Loucy (cell line): Measurements from ENCODE around the gene RYR2.

Experiments
- H2AFZ ChIP-seq: fragments of 200-600 bp; sonication (generic); 2 replicates; pipeline ENCODE4 v1.6.0; 2016; ENCODE audit warnings: antibody characterized with exemption, mild to moderate bottlenecking, low read length, moderate library complexity
- H3F3A ChIP-seq: fragments of 200-600 bp; 2 replicates; pipeline ENCODE4 v1.6.0; 2016; ENCODE audit warnings: antibody characterized with exemption, low read depth, mild to moderate bottlenecking
- H3K27me3 ChIP-seq: fragments of 200-600 bp; sonication (generic); 2 replicates; pipeline ENCODE4 v1.6.1; 2014; ENCODE audit warnings: low read length, mild to moderate bottlenecking; ENCODE audit not compliant: insufficient read depth, poor library complexity, severe bottlenecking
- H3K36me3 ChIP-seq: fragments of 200-600 bp; sonication (generic); 2 replicates; pipeline ENCODE4 v1.6.1; 2016; ENCODE audit warnings: low read length; ENCODE audit not compliant: insufficient read depth
- H3K4me1 ChIP-seq: fragments of 200-600 bp; sonication (generic); 2 replicates; pipeline ENCODE4 v1.5.1; 2014; ENCODE audit warnings: low read length, mild to moderate bottlenecking; ENCODE audit not compliant: insufficient read depth, poor library complexity, severe bottlenecking
- H3K4me2 ChIP-seq: fragments of 200-600 bp; sonication (generic); 2 replicates; pipeline ENCODE4 v1.6.0; 2014; ENCODE audit warnings: antibody characterized with exemption, low read length, low read depth, mild to moderate bottlenecking; ENCODE audit not compliant: poor library complexity, severe bottlenecking
- H3K4me3 ChIP-seq: fragments of 200-600 bp; sonication (generic); 2 replicates; pipeline ENCODE4 v1.5.1; 2014; ENCODE audit warnings: low read length, mild to moderate bottlenecking, mixed read lengths; ENCODE audit not compliant: poor library complexity, severe bottlenecking
- H3K79me2 ChIP-seq: fragments of 200-600 bp; sonication (generic); 2 replicates; pipeline ENCODE4 v1.6.1; 2014; ENCODE audit warnings: low read length; ENCODE audit not compliant: insufficient read depth
- H3K9ac ChIP-seq: fragments of 200-600 bp; sonication (generic); 2 replicates; pipeline ENCODE4 v1.6.0; 2014; ENCODE audit warnings: mild to moderate bottlenecking, low read depth, low read length, moderate library complexity; ENCODE audit not compliant: poor library complexity, severe bottlenecking
- H3K9me2 ChIP-seq: fragments of 200-600 bp; sonication (generic); replicated peaks from 2 replicates; pipeline ENCODE4 v1.6.1; 2016; ENCODE audit warnings: low read depth, low read length, mixed read lengths
- H3K9me3 ChIP-seq: fragments of 200-600 bp; sonication (generic); 2 replicates; pipeline ENCODE4 v1.6.1; 2014; ENCODE audit warnings: mild to moderate bottlenecking, antibody characterized with exemption, low read length, low read depth; ENCODE audit not compliant: insufficient read depth
- H4K20me1 ChIP-seq: fragments of 200-600 bp; sonication (generic); 2 replicates; pipeline ENCODE4 v1.6.0; 2014; ENCODE audit warnings: antibody characterized with exemption, low read length, mild to moderate bottlenecking; ENCODE audit not compliant: insufficient read depth, poor library complexity, severe bottlenecking
- EZH2phosphoT487 ChIP-seq: fragments of 200-600 bp; IDR thresholded peaks from 2 replicates; pipeline ENCODE4 v1.6.1; 2018; ENCODE audit warnings: antibody characterized with exemption, mild to moderate bottlenecking, moderate library complexity, borderline replicate concordance
- TF ChIP-seq, protein P1 (sequence below): fragments of 200-600 bp; sonication (generic); conservative IDR thresholded peaks from 2 replicates; pipeline ENCODE4 v1.5.1; 2014; ENCODE audit warnings: mild to moderate bottlenecking, antibody characterized with exemption, low read length

Gene RYR2

DNA sequence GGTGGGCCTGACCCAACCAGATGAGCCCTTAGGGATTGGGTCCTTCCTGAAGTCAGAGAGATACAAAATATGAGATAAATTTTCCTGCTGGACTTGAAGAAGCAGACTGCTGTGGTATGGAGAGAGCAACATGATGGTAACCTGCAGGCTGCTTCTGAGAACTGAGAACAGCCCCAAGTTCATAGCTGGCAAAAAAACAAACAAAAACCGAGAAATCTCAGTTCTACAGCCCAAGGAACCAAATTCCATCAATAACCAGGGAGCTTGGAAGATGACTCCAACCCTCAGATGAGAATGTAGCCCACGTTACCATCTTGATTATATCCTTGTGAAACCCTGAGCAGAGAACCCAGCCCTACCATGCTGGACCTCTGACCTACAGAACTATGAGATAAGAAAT lies 532.6 kb downstream of the RYR2 start:
- Histone ChIP-seq H3K4me2 (no peak overlapping the region), H2AFZ (no peak overlapping the region), H3K27me3 (no peaks in the 10 kb centered on the region), H3K36me3 (no peaks in the 10 kb centered on the region), H3K79me2 (no peaks in the 10 kb centered on the region), H3K9me3 (0 out of 2 replicates have a peak, but pooled peaks cover 5% of the 10 kb centered on the region), H3K4me1 (no peaks in the 10 kb centered on the region), H3K9me2 (no peaks in the 10 kb centered on the region), H4K20me1 (no peaks in the 10 kb centered on the region), H3K9ac (no peak overlapping the region), H3K4me3 (no peak overlapping the region), H3F3A (no peaks in the 10 kb centered on the region)
- TF ChIP-seq EZH2phosphoT487 = no peak
- TF ChIP-seq, protein P1, sequence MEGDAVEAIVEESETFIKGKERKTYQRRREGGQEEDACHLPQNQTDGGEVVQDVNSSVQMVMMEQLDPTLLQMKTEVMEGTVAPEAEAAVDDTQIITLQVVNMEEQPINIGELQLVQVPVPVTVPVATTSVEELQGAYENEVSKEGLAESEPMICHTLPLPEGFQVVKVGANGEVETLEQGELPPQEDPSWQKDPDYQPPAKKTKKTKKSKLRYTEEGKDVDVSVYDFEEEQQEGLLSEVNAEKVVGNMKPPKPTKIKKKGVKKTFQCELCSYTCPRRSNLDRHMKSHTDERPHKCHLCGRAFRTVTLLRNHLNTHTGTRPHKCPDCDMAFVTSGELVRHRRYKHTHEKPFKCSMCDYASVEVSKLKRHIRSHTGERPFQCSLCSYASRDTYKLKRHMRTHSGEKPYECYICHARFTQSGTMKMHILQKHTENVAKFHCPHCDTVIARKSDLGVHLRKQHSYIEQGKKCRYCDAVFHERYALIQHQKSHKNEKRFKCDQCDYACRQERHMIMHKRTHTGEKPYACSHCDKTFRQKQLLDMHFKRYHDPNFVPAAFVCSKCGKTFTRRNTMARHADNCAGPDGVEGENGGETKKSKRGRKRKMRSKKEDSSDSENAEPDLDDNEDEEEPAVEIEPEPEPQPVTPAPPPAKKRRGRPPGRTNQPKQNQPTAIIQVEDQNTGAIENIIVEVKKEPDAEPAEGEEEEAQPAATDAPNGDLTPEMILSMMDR = no peak

DNA sequence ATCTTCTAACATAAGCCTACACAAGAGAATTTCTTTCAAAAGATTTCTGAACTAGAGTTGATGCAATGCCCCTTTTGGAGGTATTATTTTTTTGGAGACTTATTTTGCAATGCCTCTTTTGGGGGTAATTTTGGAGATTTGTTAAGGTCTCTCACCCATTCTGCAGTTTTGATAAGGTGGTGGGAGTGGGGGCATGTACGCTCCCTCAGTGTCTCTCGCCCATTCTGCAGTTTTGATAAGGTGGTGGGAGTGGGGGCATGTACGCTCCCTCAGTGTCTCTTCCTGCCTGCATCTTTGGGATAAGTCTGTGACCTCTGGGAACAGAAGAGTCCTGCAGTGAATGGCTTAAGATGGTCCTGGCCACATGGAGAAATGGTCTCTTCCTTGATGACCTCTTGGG lies 536.6 kb downstream of the RYR2 start:
- H3K79me2 ChIP-seq = no peaks in the 10 kb centered on the region
- no peaks in the 10 kb centered on the region for H3K27me3 ChIP-seq
- H3K9me3 ChIP-seq = peaks cover 5% of the 10 kb centered on the region; the same call in 1 of the 2 replicates
- H3K36me3 ChIP-seq = no peaks in the 10 kb centered on the region
- no peaks in the 10 kb centered on the region for H3K4me1 ChIP-seq
- no peak for TF ChIP-seq EZH2phosphoT487
- TF ChIP-seq, protein P1 = no peak
- H4K20me1 ChIP-seq = no peaks in the 10 kb centered on the region
- H3K4me2 ChIP-seq = no peak overlapping the region
- H3K9me2 ChIP-seq = no peaks in the 10 kb centered on the region
- no peaks in the 10 kb centered on the region for H3F3A ChIP-seq
- no peak overlapping the region for H2AFZ ChIP-seq
- H3K9ac ChIP-seq = no peak overlapping the region
- H3K4me3 ChIP-seq = no peak overlapping the region

DNA sequence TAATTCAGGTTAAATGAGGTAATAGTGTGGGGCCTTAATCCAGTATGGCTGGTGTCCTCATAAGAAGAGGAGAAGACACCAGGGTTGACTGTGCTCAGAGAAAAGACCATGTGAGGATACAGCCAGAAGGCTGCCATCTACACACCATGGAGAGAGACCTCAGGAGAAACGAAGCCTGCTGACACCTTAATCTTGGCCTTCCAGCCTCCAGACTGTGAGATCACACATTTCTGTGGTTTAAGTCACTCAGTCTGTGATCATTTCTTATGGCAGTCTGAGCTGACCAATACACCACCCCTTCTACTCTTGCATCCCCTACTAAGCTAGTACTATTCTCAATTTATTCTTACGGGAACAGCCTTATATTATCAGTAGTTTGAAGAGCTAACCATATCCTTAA lies 538.7 kb downstream of the RYR2 start:
- Histone ChIP-seq H3F3A (no peaks in the 10 kb centered on the region), H3K4me1 (no peaks in the 10 kb centered on the region), H3K79me2 (no peaks in the 10 kb centered on the region), H3K4me3 (no peak overlapping the region), H3K9me3 (peaks cover 5% of the 10 kb centered on the region; the same call in 1 of the 2 replicates), H3K9ac (no peak overlapping the region), H3K27me3 (no peaks in the 10 kb centered on the region), H3K9me2 (no peaks in the 10 kb centered on the region), H2AFZ (no peak overlapping the region), H3K36me3 (no peaks in the 10 kb centered on the region), H3K4me2 (no peak overlapping the region), H4K20me1 (no peaks in the 10 kb centered on the region)
- TF ChIP-seq, protein P1 = no peak
- TF ChIP-seq EZH2phosphoT487 = no peak
